SHP77 treated with DMSO at 0.1 percent for 48 hours (cell line): ENCODE measurements around the gene MCTP1.

ENCODE experiments used
- DNase-seq: peaks from one replicate; lab custom pipeline; 2025; lab: John Stamatoyannopoulos, UW

MCTP1 gene

DNA sequence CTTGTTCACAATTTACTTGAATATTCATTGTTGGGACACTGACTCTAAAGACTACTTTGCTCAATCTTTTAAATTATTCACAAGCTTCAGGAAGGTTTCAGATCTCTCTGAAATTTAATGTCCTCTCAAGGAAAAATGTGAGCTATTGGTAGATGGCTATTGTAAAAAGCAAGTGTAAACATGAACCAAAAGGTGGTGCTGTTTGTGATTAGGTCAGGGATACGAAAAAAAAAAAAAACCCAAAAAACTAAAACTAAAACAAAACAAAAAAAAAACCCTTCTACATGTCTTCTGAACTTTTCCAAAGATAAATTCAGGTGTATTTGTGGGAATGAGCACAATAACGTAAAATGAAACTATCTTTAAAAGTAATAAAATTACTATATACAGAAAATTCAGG is 472.7 kb downstream of the MCTP1 start:
- no peak for DNase-seq

DNA sequence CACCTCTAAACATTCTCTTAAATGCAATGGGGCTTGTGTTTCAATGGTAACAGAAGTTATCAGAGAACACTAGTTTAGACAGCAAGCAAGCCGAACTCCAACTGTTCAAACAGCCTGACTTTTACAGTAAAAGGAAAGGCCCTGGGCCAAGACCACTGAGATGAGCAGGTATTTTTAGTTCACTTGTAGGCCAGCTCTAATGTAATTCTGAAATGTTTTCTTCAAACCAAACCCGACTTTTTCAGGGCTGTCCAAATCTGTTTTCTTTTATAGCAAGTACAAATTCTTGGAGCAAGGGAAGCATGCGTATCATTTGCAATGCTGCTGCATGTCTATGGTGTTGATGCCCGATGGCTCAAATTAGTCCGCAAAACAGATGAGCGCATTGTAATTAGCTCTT is 473.6 kb downstream of the MCTP1 start:
- no peak for DNase-seq

- no peak for DNase-seq
Observed at GRCh38 chr5:94810877-94811276, 474.0 kb downstream of the MCTP1 start.

GRCh38 chr5:94810281-94810680 is 474.6 kb downstream of the MCTP1 start:
- DNase-seq, result no peak

GRCh38 chr5:94808497-94808896 is 476.4 kb downstream of the MCTP1 start:
- no peak for DNase-seq

GRCh38 chr5:94807985-94808384 is 476.9 kb downstream of the MCTP1 start:
- no peak for DNase-seq

GRCh38 chr5:94802450-94802849 is 482.4 kb downstream of the MCTP1 start:
- no peak for DNase-seq

- no peak for DNase-seq
Observed at GRCh38 chr5:94796586-94796985, 488.3 kb downstream of the MCTP1 start.

DNA sequence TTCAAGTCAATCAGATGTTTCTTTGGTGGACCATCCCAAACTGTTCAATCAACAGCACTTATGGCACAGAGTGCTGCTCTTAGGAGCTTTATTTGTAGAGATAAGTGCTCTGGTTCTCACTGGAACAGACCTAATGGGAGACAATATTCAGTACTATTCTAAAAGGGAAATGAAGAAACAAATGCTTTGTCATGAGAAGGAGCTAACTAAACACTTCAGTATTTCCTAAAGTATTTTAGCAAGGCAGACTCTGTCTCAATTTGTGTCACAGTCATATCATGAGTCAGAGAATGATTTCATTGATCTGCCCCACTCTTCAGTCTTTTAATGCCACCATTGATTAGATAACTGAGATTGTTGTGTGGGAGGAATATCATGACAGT is 491.1 kb downstream of the MCTP1 start:
- DNase-seq, result no peak

DNA sequence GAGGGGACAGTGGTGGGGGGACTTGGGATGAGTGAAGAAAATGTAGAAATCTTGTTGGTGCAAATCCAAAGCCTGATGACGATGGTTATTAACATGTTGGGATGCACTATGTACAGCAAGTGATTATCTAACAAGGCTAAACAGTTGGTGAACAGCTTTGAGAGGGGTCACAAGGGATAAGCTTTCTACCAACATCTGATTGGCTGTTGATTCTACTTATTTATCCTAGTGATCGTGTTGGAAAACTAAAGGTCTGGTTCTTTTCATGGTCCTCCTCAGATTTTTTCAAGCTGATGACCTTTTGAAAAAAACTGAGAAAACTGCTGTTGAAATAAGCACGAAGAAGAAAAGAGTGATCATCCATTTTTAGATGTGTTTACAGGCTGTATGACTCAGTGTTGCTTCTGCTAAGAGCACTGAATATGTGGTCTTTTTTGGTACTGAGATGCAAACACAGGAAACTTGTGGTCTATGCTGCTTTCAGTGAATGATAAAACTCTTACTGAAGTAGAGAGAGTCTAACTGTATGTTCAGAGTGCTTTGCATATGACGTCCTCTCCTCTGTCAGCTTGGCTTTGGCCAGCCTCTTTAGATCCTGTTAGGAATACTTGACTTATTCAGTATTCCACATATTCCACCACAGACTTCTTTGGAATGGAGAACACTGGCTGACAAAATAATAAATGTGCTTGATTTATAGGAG is 491.6 kb downstream of the MCTP1 start:
- no peak for DNase-seq

GRCh38 chr5:94791829-94792228 is 493.1 kb downstream of the MCTP1 start:
- no peak for DNase-seq

GRCh38 chr5:94788527-94788926 is 496.4 kb downstream of the MCTP1 start:
- DNase-seq, result no peak

GRCh38 chr5:94784536-94785505 is 500.1 kb downstream of the MCTP1 start:
- DNase-seq, result peak; percentile 83

- peak; percentile 42 for DNase-seq
Observed at GRCh38 chr5:94782383-94782782, 502.5 kb downstream of the MCTP1 start.

GRCh38 chr5:94779684-94780083 is 505.2 kb downstream of the MCTP1 start:
- DNase-seq, result peak; percentile 12

DNA sequence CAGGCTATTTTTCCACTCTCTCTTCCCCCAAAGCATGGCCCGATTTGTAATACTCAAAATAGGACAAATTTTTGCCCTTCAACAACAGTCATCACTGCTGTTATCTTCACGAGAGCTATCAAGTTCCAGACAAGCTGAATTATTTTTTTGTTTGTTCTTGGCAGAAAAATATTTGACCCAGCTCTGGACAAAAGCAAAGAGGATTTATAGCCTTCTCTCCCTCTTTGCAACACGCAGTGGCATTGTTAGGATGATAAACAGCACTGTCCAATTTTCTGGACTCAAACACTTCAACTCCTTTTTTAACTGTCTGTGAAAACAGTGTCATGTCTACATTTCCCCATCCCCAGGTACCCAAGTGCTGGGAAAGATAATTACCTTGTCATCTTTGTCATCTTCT is 506.2 kb downstream of the MCTP1 start:
- peak; percentile 99 for DNase-seq

GRCh38 chr5:94778299-94778698 is 506.6 kb downstream of the MCTP1 start:
- peak; percentile 99 for DNase-seq

- DNase-seq, result peak; percentile 66
Observed at GRCh38 chr5:94777056-94777880, 507.6 kb downstream of the MCTP1 start.

GRCh38 chr5:94776167-94776566 is 508.7 kb downstream of the MCTP1 start:
- DNase-seq, result peak; percentile 73

- DNase-seq, result no peak
Observed at GRCh38 chr5:94775088-94775487, 509.8 kb downstream of the MCTP1 start.

DNA sequence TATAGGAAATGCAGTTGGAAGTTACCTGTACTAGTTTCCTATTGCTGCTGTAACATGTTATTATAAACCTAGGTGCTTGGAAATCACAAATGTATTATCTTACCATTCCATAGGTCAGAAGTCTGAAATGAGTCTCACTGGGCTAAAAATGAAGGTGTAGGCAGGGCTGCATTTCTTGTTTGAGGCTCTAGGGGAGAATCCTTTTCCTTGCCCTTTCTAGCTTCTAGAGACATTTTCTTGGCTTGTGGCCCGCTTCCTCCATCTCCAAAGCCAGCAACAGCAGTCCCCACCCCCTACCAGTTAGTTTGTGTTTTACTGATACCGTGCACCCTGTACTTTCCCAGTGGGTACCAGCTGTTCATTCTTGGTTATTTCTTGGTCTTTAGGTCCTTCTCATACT is 513.2 kb downstream of the MCTP1 start:
- DNase-seq, result no peak

- no peak for DNase-seq
Observed at GRCh38 chr5:94769996-94770395, 514.9 kb downstream of the MCTP1 start.
